H9 (cell line): Measurements from ENCODE around the gene RBM34. TPM values are rescaled to one million over a fixed set of nuclear protein-coding genes. Genes with fewer than 3 reads are reported as not detected.

Experiments used
- DNase-seq: peaks from one replicate; pipeline ENCODE4 v3.0.0-alpha.2; 2017
- H2AFZ ChIP-seq: one replicate; pipeline ENCODE4 v1.6.1; 2013; ENCODE audit warnings: mild to moderate bottlenecking, low read length, control low read depth, moderate library complexity
- H2AK5ac ChIP-seq: 2 replicates; pipeline ENCODE4 v1.6.1; 2013; ENCODE audit warnings: low read length, control low read depth, mixed read lengths; ENCODE audit not compliant: insufficient read length
- H2BK120ac ChIP-seq: one replicate; pipeline ENCODE4 v1.6.1; 2013; ENCODE audit warnings: low read depth, mild to moderate bottlenecking, low read length, control low read depth, inconsistent platforms; ENCODE audit not compliant: poor library complexity, severe bottlenecking
- H2BK12ac ChIP-seq: 2 replicates; pipeline ENCODE4 v1.6.1; 2013; ENCODE audit warnings: low read length, control low read depth, mixed read lengths, low read depth; ENCODE audit not compliant: insufficient read length
- H2BK15ac ChIP-seq: 2 replicates; pipeline ENCODE4 v1.6.1; 2013; ENCODE audit warnings: low read depth, low read length, control low read depth
- H2BK20ac ChIP-seq: one replicate; pipeline ENCODE4 v1.6.1; 2013; ENCODE audit warnings: low read depth, mild to moderate bottlenecking, low read length, control low read depth, inconsistent platforms; ENCODE audit not compliant: poor library complexity, severe bottlenecking
- H2BK5ac ChIP-seq: 2 replicates; pipeline ENCODE4 v1.6.1; 2013; ENCODE audit warnings: low read length, control low read depth, mixed read lengths; ENCODE audit not compliant: insufficient read length
- H3K14ac ChIP-seq: 2 replicates; pipeline ENCODE4 v1.6.1; 2013; ENCODE audit warnings: low read length, control low read depth; ENCODE audit not compliant: insufficient read depth
- H3K18ac ChIP-seq: 2 replicates; pipeline ENCODE4 v1.6.1; 2013; ENCODE audit warnings: low read depth, mild to moderate bottlenecking, mixed read lengths, low read length, control low read depth; ENCODE audit not compliant: insufficient read length
- H3K23ac ChIP-seq: 2 replicates; pipeline ENCODE4 v1.6.1; 2013; ENCODE audit warnings: low read length, control low read depth, mixed read lengths, low read depth; ENCODE audit not compliant: insufficient read length
- H3K23me2 ChIP-seq: 2 replicates; pipeline ENCODE4 v1.6.1; 2013; ENCODE audit warnings: low read depth, mild to moderate bottlenecking, mixed read lengths, low read length, control low read depth; ENCODE audit not compliant: insufficient read length, poor library complexity, severe bottlenecking
- H3K27ac ChIP-seq: 2 replicates; pipeline ENCODE4 v1.5.1; 2013; ENCODE audit warnings: low read length, control low read depth, mixed read lengths, low read depth; ENCODE audit not compliant: insufficient read length
- H3K27me3 ChIP-seq: 2 replicates; pipeline ENCODE4 v1.6.1; 2013; ENCODE audit warnings: low read length, control low read depth, inconsistent platforms; ENCODE audit not compliant: insufficient read depth
- H3K4ac ChIP-seq: 2 replicates; pipeline ENCODE4 v1.6.1; 2013; ENCODE audit warnings: low read depth, mild to moderate bottlenecking, control low read depth, inconsistent platforms, low read length, moderate library complexity
- H3K4me1 ChIP-seq: 2 replicates; pipeline ENCODE4 v1.6.1; 2013; ENCODE audit warnings: low read length, control low read depth, inconsistent platforms; ENCODE audit not compliant: insufficient read depth
- H3K4me2 ChIP-seq: 2 replicates; pipeline ENCODE4 v1.6.1; 2013; ENCODE audit warnings: low read length, control low read depth, mixed read lengths; ENCODE audit not compliant: insufficient read length, insufficient read depth
- H3K56ac ChIP-seq: 2 replicates; pipeline ENCODE4 v1.6.1; 2013; ENCODE audit warnings: low read depth, mild to moderate bottlenecking, mixed read lengths, low read length, control low read depth; ENCODE audit not compliant: insufficient read length
- H3K79me1 ChIP-seq: 2 replicates; pipeline ENCODE4 v1.6.1; 2013; ENCODE audit warnings: low read depth, mild to moderate bottlenecking, moderate library complexity, low read length, control low read depth, inconsistent platforms; ENCODE audit not compliant: insufficient read depth, poor library complexity, severe bottlenecking
- H3K79me2 ChIP-seq: 2 replicates; pipeline ENCODE4 v1.6.1; 2013; ENCODE audit warnings: low read length, control low read depth, inconsistent platforms; ENCODE audit not compliant: insufficient read depth
- H3K9ac ChIP-seq: 2 replicates; pipeline ENCODE4 v1.6.1; 2013; ENCODE audit warnings: low read length, control low read depth, mixed read lengths; ENCODE audit not compliant: insufficient read length; ENCODE audit errors: extremely low read depth
- H3K9me3 ChIP-seq: one replicate; pipeline ENCODE4 v1.6.1; 2013; ENCODE audit warnings: low read depth, low read length, inconsistent platforms; ENCODE audit not compliant: control insufficient read depth
- H3T11ph ChIP-seq: one replicate; pipeline ENCODE4 v1.6.1; 2013; ENCODE audit warnings: mild to moderate bottlenecking, low read length, control low read depth, inconsistent platforms
- H4K20me1 ChIP-seq: one replicate; pipeline ENCODE4 v1.6.1; 2013; ENCODE audit not compliant: control insufficient read depth, insufficient read length, insufficient read depth
- H4K5ac ChIP-seq: 2 replicates; pipeline ENCODE4 v1.6.1; 2013; ENCODE audit warnings: low read depth, mild to moderate bottlenecking, mixed read lengths, low read length, control low read depth; ENCODE audit not compliant: insufficient read length
- H4K8ac ChIP-seq: replicated peaks from 2 replicates; pipeline ENCODE4 v1.6.1; 2013; ENCODE audit warnings: low read length, control low read depth, mixed read lengths, low read depth; ENCODE audit not compliant: insufficient read length
- H4K91ac ChIP-seq: 2 replicates; pipeline ENCODE4 v1.6.1; 2013; ENCODE audit warnings: low read depth, mild to moderate bottlenecking, moderate library complexity, mixed read lengths, low read length, control low read depth; ENCODE audit not compliant: insufficient read length
- H3K27ac Mint-ChIP-seq, 3 experiments: 2 replicates in 2 of 3; 3 replicates in 1 of 3; pipeline ENCODE4 v1.8.0; 2020 to 2021; ENCODE audit warnings: mixed read lengths in 3 of 3, mild to moderate bottlenecking in 1 of 3, moderate library complexity in 1 of 3
- H3K27me3 Mint-ChIP-seq: 2 replicates; pipeline ENCODE4 v1.8.0; 2021; ENCODE audit warnings: low read depth, mild to moderate bottlenecking, moderate library complexity, mixed read lengths
- H3K36me3 Mint-ChIP-seq, 3 experiments: 2 replicates in 2 of 3; 3 replicates in 1 of 3; pipeline ENCODE4 v1.8.0; 2020 to 2021; ENCODE audit warnings: low read depth in 3 of 3, mixed read lengths in 3 of 3; ENCODE audit not compliant: insufficient read depth in 1 of 3
- H3K4me1 Mint-ChIP-seq, 2 experiments: 2 replicates each; pipeline ENCODE4 v1.8.0; 2020; ENCODE audit warnings: mixed read lengths in 2 of 2
- H3K4me3 Mint-ChIP-seq, 2 experiments: 2 replicates in 1 of 2; 3 replicates in 1 of 2; pipeline ENCODE4 v1.8.0; 2020 to 2021; ENCODE audit warnings: mild to moderate bottlenecking in 2 of 2, mixed read lengths in 2 of 2, moderate library complexity in 1 of 2
- H3K9me3 Mint-ChIP-seq, 2 experiments: 2 replicates in 1 of 2; 3 replicates in 1 of 2; pipeline ENCODE4 v1.8.0; 2020; ENCODE audit warnings: mild to moderate bottlenecking in 2 of 2, mixed read lengths in 2 of 2, moderate library complexity in 1 of 2
- total RNA-seq: library from RNA; stranded (reverse); gene quantifications from 2 replicates; pipeline ENCODE4 v1.2.1, GENCODE V29; 2021
- TF ChIP-seq, protein P1 (sequence below): fragments of 200-600 bp; sonication (generic); conservative IDR thresholded peaks from 3 replicates; pipeline ENCODE4 v1.8.0; 2021; ENCODE audit warnings: antibody characterized with exemption, mild to moderate bottlenecking

The RBM34 gene
- total RNA-seq, 1 experiment from 2014 or later = 121 TPM

DNA sequence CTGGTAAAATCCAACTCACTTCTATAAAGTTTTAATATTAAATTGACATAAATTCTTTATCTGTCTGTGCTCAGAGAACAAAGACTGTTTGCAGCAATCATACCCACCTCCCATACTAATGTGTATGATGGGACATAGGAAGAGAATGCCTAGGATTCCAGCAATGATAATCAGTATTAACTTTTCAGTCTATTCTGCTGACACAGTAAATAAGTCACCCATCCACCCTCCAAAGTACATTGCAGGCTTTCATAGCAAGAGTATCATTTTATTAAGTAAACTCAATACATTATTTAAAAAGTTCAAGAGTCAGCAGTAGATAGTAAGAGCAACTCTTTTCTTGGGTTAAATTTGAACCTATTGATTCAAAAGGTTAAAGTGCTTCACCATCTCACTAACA is 8.8 kb downstream of the RBM34 start:
- no peaks in the 10 kb centered on the region for H3K4me1 ChIP-seq
- no peak overlapping the region for H2BK120ac ChIP-seq
- no peak overlapping the region for H2AK5ac ChIP-seq
- no peaks in the 10 kb centered on the region; the same call in 1 of the 2 replicates for H3K79me2 ChIP-seq
- H3K18ac ChIP-seq = no peak overlapping the region
- no peak overlapping the region for H2BK5ac ChIP-seq
- H4K91ac ChIP-seq = no peak overlapping the region
- Mint-ChIP-seq H3K9me3 (no peaks in the 10 kb centered on the region), H3K4me1 (no peaks in the 10 kb centered on the region), H3K27me3 (no peaks in the 10 kb centered on the region), H3K4me3 (no peak overlapping the region), H3K27ac (no peak overlapping the region), H3K36me3 (peaks cover 29 to 75% (median 72%) of the 10 kb centered on the region in 3 experiments; a peak in 6 of 7 replicates)
- no peaks in the 10 kb centered on the region for H4K20me1 ChIP-seq
- no peak overlapping the region for H3K9ac ChIP-seq
- H3K27ac ChIP-seq = no peak overlapping the region
- no peaks in the 10 kb centered on the region for H3K9me3 ChIP-seq
- no peaks in the 10 kb centered on the region for H3K27me3 ChIP-seq
- no peak for DNase-seq
- H3K23me2 ChIP-seq = no peaks in the 10 kb centered on the region
- H2AFZ ChIP-seq = no peak overlapping the region
- no peak overlapping the region for H3K4me2 ChIP-seq
- no peak overlapping the region for H4K5ac ChIP-seq
- H3K23ac ChIP-seq = no peak overlapping the region
- H2BK20ac ChIP-seq = no peak overlapping the region
- TF ChIP-seq, protein P1, sequence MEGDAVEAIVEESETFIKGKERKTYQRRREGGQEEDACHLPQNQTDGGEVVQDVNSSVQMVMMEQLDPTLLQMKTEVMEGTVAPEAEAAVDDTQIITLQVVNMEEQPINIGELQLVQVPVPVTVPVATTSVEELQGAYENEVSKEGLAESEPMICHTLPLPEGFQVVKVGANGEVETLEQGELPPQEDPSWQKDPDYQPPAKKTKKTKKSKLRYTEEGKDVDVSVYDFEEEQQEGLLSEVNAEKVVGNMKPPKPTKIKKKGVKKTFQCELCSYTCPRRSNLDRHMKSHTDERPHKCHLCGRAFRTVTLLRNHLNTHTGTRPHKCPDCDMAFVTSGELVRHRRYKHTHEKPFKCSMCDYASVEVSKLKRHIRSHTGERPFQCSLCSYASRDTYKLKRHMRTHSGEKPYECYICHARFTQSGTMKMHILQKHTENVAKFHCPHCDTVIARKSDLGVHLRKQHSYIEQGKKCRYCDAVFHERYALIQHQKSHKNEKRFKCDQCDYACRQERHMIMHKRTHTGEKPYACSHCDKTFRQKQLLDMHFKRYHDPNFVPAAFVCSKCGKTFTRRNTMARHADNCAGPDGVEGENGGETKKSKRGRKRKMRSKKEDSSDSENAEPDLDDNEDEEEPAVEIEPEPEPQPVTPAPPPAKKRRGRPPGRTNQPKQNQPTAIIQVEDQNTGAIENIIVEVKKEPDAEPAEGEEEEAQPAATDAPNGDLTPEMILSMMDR = no peak
- H2BK15ac ChIP-seq = no peak overlapping the region
- no peak overlapping the region for H3K56ac ChIP-seq
- no peak overlapping the region for H4K8ac ChIP-seq
- H3K79me1 ChIP-seq = peaks cover 4% of the 10 kb centered on the region
- H3T11ph ChIP-seq = no peak overlapping the region
- no peak overlapping the region for H3K4ac ChIP-seq
- H2BK12ac ChIP-seq = no peak overlapping the region
- no peak overlapping the region for H3K14ac ChIP-seq
